Endothelial cell of umbilical vein (primary cell): ENCODE data around the gene MCM5. TPM values are rescaled to one million over a fixed set of nuclear protein-coding genes. Genes with fewer than 3 reads are reported as not detected.

Source experiments
- BruUV-seq: library from RNA; stranded (reverse); fragments of 400-500 nt; replicated peaks from 2 replicates; lab custom pipeline; 2021; lab: Mats Ljungman, UMichigan
- CTCF ChIA-PET: fragments of 300-600, 350-600 bp; sonication (Branson Sonifier 250); formaldehyde crosslinking; loops from one replicate; lab custom pipeline; 2021; ENCODE audit warnings: antibody characterized with exemption, inconsistent platforms; lab: Charles Lee
- POLR2A ChIA-PET: fragments of 300-600, 350-600 bp; sonication (Branson Sonifier 250); formaldehyde crosslinking; loops from one replicate; lab custom pipeline; 2021; ENCODE audit warnings: antibody characterized with exemption, inconsistent platforms; lab: Charles Lee
- DNase-seq: peaks from one replicate; pipeline ENCODE4 v3.0.0-alpha.2; 2011; ENCODE audit warnings: low read depth, low spot score
- FAIRE-seq: peaks from 2 replicates; lab custom pipeline; 2011; peaks lifted over from hg19 to GRCh38; lab: Jason Lieb, UNC
- H2AFZ ChIP-seq: 2 replicates; pipeline ENCODE4 v1.6.0; 2012; ENCODE audit warnings: low read depth, low read length, control low read depth, inconsistent platforms
- H3K27ac ChIP-seq: 2 replicates; pipeline ENCODE4 v1.5.1; 2011; ENCODE audit warnings: low read depth, mild to moderate bottlenecking, control low read depth, low read length, moderate library complexity; ENCODE audit not compliant: insufficient read depth
- H3K27me3 ChIP-seq, 2 experiments: 2 replicates each; pipeline versions ENCODE4 v1.6.0 to v1.6.1; 2011; ENCODE audit warnings: low read length in 2 of 2, mixed read lengths in 1 of 2; ENCODE audit not compliant: control insufficient read depth in 2 of 2, insufficient read depth in 2 of 2
- H3K36me3 ChIP-seq, 2 experiments: 2 replicates in 1 of 2; 3 replicates in 1 of 2; pipeline ENCODE4 v1.5.1; 2011; ENCODE audit warnings: low read length in 2 of 2, mild to moderate bottlenecking in 1 of 2, moderate library complexity in 1 of 2; ENCODE audit not compliant: control insufficient read depth in 2 of 2, insufficient read depth in 2 of 2; ENCODE audit errors: extremely low read depth in 1 of 2
- H3K4me1 ChIP-seq: 3 replicates; pipeline ENCODE4 v1.5.1; 2011; ENCODE audit warnings: mild to moderate bottlenecking, low read length; ENCODE audit not compliant: control insufficient read depth, insufficient read depth; ENCODE audit errors: extremely low read depth
- H3K4me2 ChIP-seq: 2 replicates; pipeline ENCODE4 v1.6.1; 2011; ENCODE audit warnings: low read length, control low read depth, mixed read lengths; ENCODE audit not compliant: insufficient read depth
- H3K4me3 ChIP-seq, 3 experiments: fragments of 200-600 bp in 1 of 3; sonication (generic), shearing (Covaris generic) in 1 of 3; replicated peaks in 1 of 3; 2 replicates each; pipeline ENCODE4 v1.5.1; 2011 to 2016; ENCODE audit warnings: control low read depth in 3 of 3, low read length in 3 of 3, mild to moderate bottlenecking in 2 of 3, inconsistent platforms in 1 of 3, low read depth in 1 of 3, moderate library complexity in 1 of 3; ENCODE audit not compliant: insufficient read depth in 1 of 3
- H3K79me2 ChIP-seq: 2 replicates; pipeline ENCODE4 v1.6.0; 2012; ENCODE audit warnings: low read length, inconsistent platforms; ENCODE audit not compliant: control insufficient read depth, insufficient read depth
- H3K9ac ChIP-seq: replicated peaks from 2 replicates; pipeline ENCODE3; 2011; ENCODE audit warnings: low read length, control low read depth; ENCODE audit not compliant: insufficient read depth; ENCODE audit errors: extremely low read depth
- H3K9me1 ChIP-seq: replicated peaks from 3 replicates; pipeline ENCODE4 v1.6.0; 2011; ENCODE audit warnings: mild to moderate bottlenecking, low read length; ENCODE audit not compliant: control insufficient read depth, insufficient read depth; ENCODE audit errors: extremely low read depth
- H3K9me3 ChIP-seq: replicated peaks from 2 replicates; pipeline ENCODE4 v1.5.1; 2012; ENCODE audit warnings: low read length, inconsistent platforms; ENCODE audit not compliant: control insufficient read depth, insufficient read depth
- H4K20me1 ChIP-seq: replicated peaks from 2 replicates; pipeline ENCODE3; 2011; ENCODE audit warnings: mild to moderate bottlenecking, low read length; ENCODE audit not compliant: control insufficient read depth, insufficient read depth; ENCODE audit errors: extremely low read depth
- CTCF ChIP-seq, 2 donors: IDR thresholded peaks; 1 replicate in 1 of 2; 2 replicates in 1 of 2; pipeline ENCODE4 v1.5.1; 2011; ENCODE audit warnings: low read length in 2 of 2, mild to moderate bottlenecking in 2 of 2, moderate library complexity in 2 of 2, control low read depth in 1 of 2, inconsistent platforms in 1 of 2, low read depth in 1 of 2; ENCODE audit not compliant: insufficient read depth in 1 of 2; ENCODE audit errors: extremely low read depth in 1 of 2
- EZH2 ChIP-seq: IDR thresholded peaks from 2 replicates; pipeline ENCODE4 v1.6.1; 2012; ENCODE audit warnings: borderline replicate concordance, low read depth, mild to moderate bottlenecking, moderate library complexity, low read length, inconsistent platforms; ENCODE audit not compliant: severe bottlenecking
- FOS ChIP-seq: IDR thresholded peaks from 2 replicates; pipeline ENCODE4 v1.6.1; 2011; ENCODE audit warnings: mild to moderate bottlenecking, low read length, moderate library complexity, borderline replicate concordance; ENCODE audit not compliant: insufficient read depth
- GATA2 ChIP-seq: IDR thresholded peaks from 2 replicates; pipeline ENCODE4 v1.7.0; 2011; ENCODE audit warnings: low read depth, mild to moderate bottlenecking, moderate library complexity, mixed read lengths, low read length; ENCODE audit not compliant: insufficient read length, insufficient read depth
- JUN ChIP-seq: IDR thresholded peaks from 2 replicates; pipeline ENCODE4 v1.6.1; 2011; ENCODE audit warnings: borderline replicate concordance, low read depth; ENCODE audit not compliant: insufficient read length, insufficient read depth
- MAX ChIP-seq: IDR thresholded peaks from 2 replicates; pipeline ENCODE4 v1.6.1; 2011; ENCODE audit not compliant: insufficient read depth, insufficient read length
- MYC ChIP-seq: IDR thresholded peaks from one replicate; pipeline ENCODE4 v1.6.1; 2011; ENCODE audit warnings: mild to moderate bottlenecking, low read depth, low read length
- POLR2A ChIP-seq: IDR thresholded peaks from 2 replicates; pipeline ENCODE4 v1.6.1; 2012; ENCODE audit warnings: low read depth, mild to moderate bottlenecking, control low read depth, low read length
- POLR2AphosphoS5 ChIP-seq: IDR thresholded peaks from 2 replicates; pipeline ENCODE4 v1.6.1; 2012; ENCODE audit warnings: low read depth, mild to moderate bottlenecking, control low read depth, low read length, moderate library complexity; ENCODE audit not compliant: insufficient read depth
- dilution Hi-C: fragments of 300-500 bp; cut with MboI; formaldehyde crosslinking; loops from one replicate; pipeline ENCODE4 v1.15.0; 2019; ENCODE audit warnings: low sequenced_read_pairs; ENCODE audit not compliant: extremely low pct_ligation_motif_present
- intact Hi-C: fragments of 100-400 bp; cut with micrococcal nuclease; formaldehyde crosslinking; loops from one replicate; pipeline ENCODE4 v1.10.0; 2022
- polyA plus RNA-seq, 4 experiments: library from polyadenylated mRNA; depleted of rRNA in 3 of 4; stranded (reverse) in 3 of 4; unstranded in 1 of 4; fragments of >200 nt; gene quantifications; 2 replicates each; pipeline versions ENCODE4 v1.2.1 to v1.2.3, GENCODE V29; 2011 to 2012; ENCODE audit warnings: missing spikeins in 1 of 4
- total RNA-seq: library from RNA; stranded (reverse); gene quantifications from 2 replicates; pipeline ENCODE4 v1.2.3, GENCODE V29; 2021

MCM5 gene
- total and polyA plus RNA-seq, 2 donors (not counting 3 experiments of a cell fraction or from before 2014, with no cell fraction given), result 67.8 to 111 TPM

- no peak overlapping the region for H3K27ac ChIP-seq
- H3K9ac ChIP-seq, result no peak overlapping the region
- no TSS peak for BruUV-seq
- DNase-seq, result no peak
- no peak overlapping the region for H3K4me2 ChIP-seq
- H3K9me3 ChIP-seq, result no peaks in the 10 kb centered on the region
- ChIA-PET CTCF (no interaction called here), POLR2A (no interaction called here)
- intact Hi-C loops, result no loop called here
- dilution Hi-C loops, result no loop called here
- H3K79me2 ChIP-seq, result no peaks in the 10 kb centered on the region
- H3K9me1 ChIP-seq, result no peaks in the 10 kb centered on the region
- no peaks in the 10 kb centered on the region for H4K20me1 ChIP-seq
- no peak overlapping the region for H3K4me3 ChIP-seq
- peaks cover 6 to 12% of the 10 kb centered on the region in 2 experiments for H3K27me3 ChIP-seq
- H2AFZ ChIP-seq, result no peak overlapping the region
- no peaks in the 10 kb centered on the region for H3K36me3 ChIP-seq
- TF ChIP-seq CTCF (IDR thresholded peaks at IDR 0.05; ENCODE audit: extremely low read depth in 1 of 2, insufficient read depth in 1 of 2, low read depth in 1 of 2, low read length in 2 of 2) (no peak), FOS (no peak), POLR2A (no peak), POLR2AphosphoS5 (no peak), GATA2 (no peak), MAX (no peak), JUN (no peak), MYC (no peak), EZH2 (no peak)
- no peak for FAIRE-seq
- peaks cover 12% of the 10 kb centered on the region for H3K4me1 ChIP-seq
These were observed 51.7 kb downstream of the MCM5 start for GRCh38 chr22:35451592-35451991.
